HG02884 (cell line): Measurements from ENCODE around the gene PASK.

Experiments used
- ATAC-seq: cut with Tn5 transposase; IDR thresholded peaks from one replicate; pipeline ENCODE4 v1.9.1; 2021; ENCODE audit warnings: mild to moderate bottlenecking, moderate library complexity; ENCODE audit not compliant: unreplicated experiment

Gene PASK

GRCh38 chr2:241128266-241128665 lies 21.0 kb downstream of the PASK start:
- no peak for ATAC-seq

GRCh38 chr2:241126771-241127202 lies 22.5 kb downstream of the PASK start:
- no peak for ATAC-seq

GRCh38 chr2:241126201-241126611 lies 23.1 kb downstream of the PASK start:
- ATAC-seq, result no peak

GRCh38 chr2:241125626-241126025 lies 23.6 kb downstream of the PASK start:
- ATAC-seq, result no peak

- no peak for ATAC-seq
Measured at GRCh38 chr2:241123816-241124536, 25.3 kb downstream of the PASK start.

- no peak for ATAC-seq
Measured at GRCh38 chr2:241122376-241123002, 26.8 kb downstream of the PASK start.

GRCh38 chr2:241121008-241121407 lies 28.3 kb downstream of the PASK start:
- no peak for ATAC-seq

- no peak for ATAC-seq
Measured at GRCh38 chr2:241120440-241120839, 28.8 kb downstream of the PASK start.

- no peak for ATAC-seq
Measured at GRCh38 chr2:241118737-241119505, 30.4 kb downstream of the PASK start.

- ATAC-seq, result no peak
Measured at GRCh38 chr2:241116606-241117560, 32.4 kb downstream of the PASK start.

- no peak for ATAC-seq
Measured at GRCh38 chr2:241115361-241115760, 33.9 kb downstream of the PASK start.

- ATAC-seq, result no peak
Measured at GRCh38 chr2:241114836-241115235, 34.4 kb downstream of the PASK start.

- no peak for ATAC-seq
Measured at GRCh38 chr2:241112592-241112991, 36.7 kb downstream of the PASK start.

GRCh38 chr2:241112046-241112445 lies 37.2 kb downstream of the PASK start:
- ATAC-seq, result no peak

GRCh38 chr2:241111440-241111805 lies 37.8 kb downstream of the PASK start:
- no peak for ATAC-seq

- no peak for ATAC-seq
Measured at GRCh38 chr2:241110607-241111439, 38.4 kb downstream of the PASK start.

- no peak for ATAC-seq
Measured at GRCh38 chr2:241110089-241110606, 39.1 kb downstream of the PASK start.

- ATAC-seq, result no peak
Measured at GRCh38 chr2:241109210-241110088, 39.8 kb downstream of the PASK start.
